HepG2 (cell line): ENCODE measurements around the gene ZNF75A. TPM values are rescaled to one million over a fixed set of nuclear protein-coding genes. Genes with fewer than 3 reads are reported as not detected.

Experiments used
- HNF1B ChIP-seq: sonication (generic); formaldehyde crosslinking; IDR thresholded peaks from 2 replicates; pipeline ENCODE4 v1.5.1; 2020; ENCODE audit warnings: mild to moderate bottlenecking, moderate library complexity, missing genetic modification reagents
- MAFF ChIP-seq: IDR thresholded peaks from 2 replicates; pipeline ENCODE4 v1.6.1; 2011; ENCODE audit warnings: low read depth, low read length, improper control_type of control experiment
- NAIF1 ChIP-seq: sonication (generic); formaldehyde crosslinking; IDR thresholded peaks from 2 replicates; pipeline ENCODE4 v1.5.0; 2020; ENCODE audit warnings: mild to moderate bottlenecking, missing genetic modification reagents, borderline replicate concordance
- TBX3 ChIP-seq: fragments of 450-650 bp; IDR thresholded peaks from 2 replicates; pipeline ENCODE4 v1.6.1; 2017; ENCODE audit warnings: antibody characterized with exemption, mild to moderate bottlenecking, inconsistent platforms, borderline replicate concordance
- TFAP4 ChIP-seq: sonication (generic); IDR thresholded peaks from 2 replicates; pipeline ENCODE4 v1.6.1; 2016; ENCODE audit warnings: low read depth, borderline replicate concordance
- ZNF614 ChIP-seq: IDR thresholded peaks from 2 replicates; pipeline ENCODE4 v1.6.1; 2018; ENCODE audit warnings: missing biosample characterization, missing genetic modification reagents, inconsistent platforms, borderline replicate concordance
- ZNF777 ChIP-seq: sonication (generic); formaldehyde crosslinking; IDR thresholded peaks from 2 replicates; pipeline ENCODE4 v1.4.0; 2020; ENCODE audit warnings: missing genetic modification reagents
- polyA plus RNA-seq, 8 experiments: library from polyadenylated mRNA; depleted of rRNA in 3 of 8; stranded (reverse) in 7 of 8; unstranded in 1 of 8; fragments of >200 nt; fragmentation: Illumina TruSeq in 4 of 8; extraction: Trizol in 4 of 8; gene quantifications; 2 replicates each; pipeline versions ENCODE4 v1.2.1 to v1.2.3, GENCODE V29; 2011 to 2016; ENCODE audit warnings: low read depth in 4 of 8, missing spikeins in 1 of 8, mixed read lengths in 1 of 8; ENCODE audit not compliant: insufficient read depth in 1 of 8
- total RNA-seq, 5 experiments: library from RNA; depleted of rRNA; stranded (reverse); fragments of >200 nt; fragmentation: Illumina TruSeq; extraction: Trizol; gene quantifications; 2 replicates each; pipeline ENCODE4 v1.2.3, GENCODE V29; 2016; ENCODE audit warnings: low read depth in 1 of 5
- TF ChIP-seq, protein P1 (sequence below): conservative IDR thresholded peaks from 2 replicates; pipeline ENCODE4 v1.6.1; 2018; ENCODE audit warnings: missing genetic modification reagents
- TF ChIP-seq, protein P2 (sequence below): sonication (generic); formaldehyde crosslinking; IDR thresholded peaks from 2 replicates; pipeline ENCODE4 v1.5.0; 2020; ENCODE audit warnings: mild to moderate bottlenecking, missing genetic modification reagents
- TF ChIP-seq, protein P3 (sequence below): sonication (generic); formaldehyde crosslinking; IDR thresholded peaks from 2 replicates; pipeline ENCODE4 v1.4.0; 2020; ENCODE audit warnings: missing genetic modification reagents
- TF ChIP-seq, protein P4 (sequence below): sonication (generic); formaldehyde crosslinking; IDR thresholded peaks from 2 replicates; pipeline ENCODE4 v1.4.0; 2020; ENCODE audit warnings: missing genetic modification reagents, borderline replicate concordance

Gene ZNF75A
- total and polyA plus RNA-seq, 2 of the 13 experiments (the other 11 are each of a cell fraction or from before 2014, with no cell fraction given), result 1.4 to 2.1 TPM

- TF ChIP-seq, protein P1, sequence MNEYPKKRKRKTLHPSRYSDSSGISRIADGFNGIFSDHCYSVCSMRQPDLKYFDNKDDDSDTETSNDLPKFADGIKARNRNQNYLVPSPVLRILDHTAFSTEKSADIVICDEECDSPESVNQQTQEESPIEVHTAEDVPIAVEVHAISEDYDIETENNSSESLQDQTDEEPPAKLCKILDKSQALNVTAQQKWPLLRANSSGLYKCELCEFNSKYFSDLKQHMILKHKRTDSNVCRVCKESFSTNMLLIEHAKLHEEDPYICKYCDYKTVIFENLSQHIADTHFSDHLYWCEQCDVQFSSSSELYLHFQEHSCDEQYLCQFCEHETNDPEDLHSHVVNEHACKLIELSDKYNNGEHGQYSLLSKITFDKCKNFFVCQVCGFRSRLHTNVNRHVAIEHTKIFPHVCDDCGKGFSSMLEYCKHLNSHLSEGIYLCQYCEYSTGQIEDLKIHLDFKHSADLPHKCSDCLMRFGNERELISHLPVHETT, result 0 out of 2 replicates have a peak, but pooled peaks have one; percentile 22
- TF ChIP-seq ZNF777 (CRISPR knock-in tag) (no peak), HNF1B (peak; percentile 26; the same call in 1 of the 2 replicates), TFAP4 (no peak), TBX3 (no peak), ZNF614 (CRISPR knock-in tag) (peak; percentile 26; the same call in 1 of the 2 replicates), MAFF (0 out of 2 replicates have a peak, but pooled peaks have one; percentile 6), NAIF1 (CRISPR knock-in tag) (0 out of 2 replicates have a peak, but pooled peaks have one; percentile 47)
- TF ChIP-seq, protein P2, sequence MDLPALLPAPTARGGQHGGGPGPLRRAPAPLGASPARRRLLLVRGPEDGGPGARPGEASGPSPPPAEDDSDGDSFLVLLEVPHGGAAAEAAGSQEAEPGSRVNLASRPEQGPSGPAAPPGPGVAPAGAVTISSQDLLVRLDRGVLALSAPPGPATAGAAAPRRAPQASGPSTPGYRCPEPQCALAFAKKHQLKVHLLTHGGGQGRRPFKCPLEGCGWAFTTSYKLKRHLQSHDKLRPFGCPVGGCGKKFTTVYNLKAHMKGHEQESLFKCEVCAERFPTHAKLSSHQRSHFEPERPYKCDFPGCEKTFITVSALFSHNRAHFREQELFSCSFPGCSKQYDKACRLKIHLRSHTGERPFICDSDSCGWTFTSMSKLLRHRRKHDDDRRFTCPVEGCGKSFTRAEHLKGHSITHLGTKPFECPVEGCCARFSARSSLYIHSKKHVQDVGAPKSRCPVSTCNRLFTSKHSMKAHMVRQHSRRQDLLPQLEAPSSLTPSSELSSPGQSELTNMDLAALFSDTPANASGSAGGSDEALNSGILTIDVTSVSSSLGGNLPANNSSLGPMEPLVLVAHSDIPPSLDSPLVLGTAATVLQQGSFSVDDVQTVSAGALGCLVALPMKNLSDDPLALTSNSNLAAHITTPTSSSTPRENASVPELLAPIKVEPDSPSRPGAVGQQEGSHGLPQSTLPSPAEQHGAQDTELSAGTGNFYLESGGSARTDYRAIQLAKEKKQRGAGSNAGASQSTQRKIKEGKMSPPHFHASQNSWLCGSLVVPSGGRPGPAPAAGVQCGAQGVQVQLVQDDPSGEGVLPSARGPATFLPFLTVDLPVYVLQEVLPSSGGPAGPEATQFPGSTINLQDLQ (CRISPR knock-in tag), result no peak
- TF ChIP-seq, protein P3, sequence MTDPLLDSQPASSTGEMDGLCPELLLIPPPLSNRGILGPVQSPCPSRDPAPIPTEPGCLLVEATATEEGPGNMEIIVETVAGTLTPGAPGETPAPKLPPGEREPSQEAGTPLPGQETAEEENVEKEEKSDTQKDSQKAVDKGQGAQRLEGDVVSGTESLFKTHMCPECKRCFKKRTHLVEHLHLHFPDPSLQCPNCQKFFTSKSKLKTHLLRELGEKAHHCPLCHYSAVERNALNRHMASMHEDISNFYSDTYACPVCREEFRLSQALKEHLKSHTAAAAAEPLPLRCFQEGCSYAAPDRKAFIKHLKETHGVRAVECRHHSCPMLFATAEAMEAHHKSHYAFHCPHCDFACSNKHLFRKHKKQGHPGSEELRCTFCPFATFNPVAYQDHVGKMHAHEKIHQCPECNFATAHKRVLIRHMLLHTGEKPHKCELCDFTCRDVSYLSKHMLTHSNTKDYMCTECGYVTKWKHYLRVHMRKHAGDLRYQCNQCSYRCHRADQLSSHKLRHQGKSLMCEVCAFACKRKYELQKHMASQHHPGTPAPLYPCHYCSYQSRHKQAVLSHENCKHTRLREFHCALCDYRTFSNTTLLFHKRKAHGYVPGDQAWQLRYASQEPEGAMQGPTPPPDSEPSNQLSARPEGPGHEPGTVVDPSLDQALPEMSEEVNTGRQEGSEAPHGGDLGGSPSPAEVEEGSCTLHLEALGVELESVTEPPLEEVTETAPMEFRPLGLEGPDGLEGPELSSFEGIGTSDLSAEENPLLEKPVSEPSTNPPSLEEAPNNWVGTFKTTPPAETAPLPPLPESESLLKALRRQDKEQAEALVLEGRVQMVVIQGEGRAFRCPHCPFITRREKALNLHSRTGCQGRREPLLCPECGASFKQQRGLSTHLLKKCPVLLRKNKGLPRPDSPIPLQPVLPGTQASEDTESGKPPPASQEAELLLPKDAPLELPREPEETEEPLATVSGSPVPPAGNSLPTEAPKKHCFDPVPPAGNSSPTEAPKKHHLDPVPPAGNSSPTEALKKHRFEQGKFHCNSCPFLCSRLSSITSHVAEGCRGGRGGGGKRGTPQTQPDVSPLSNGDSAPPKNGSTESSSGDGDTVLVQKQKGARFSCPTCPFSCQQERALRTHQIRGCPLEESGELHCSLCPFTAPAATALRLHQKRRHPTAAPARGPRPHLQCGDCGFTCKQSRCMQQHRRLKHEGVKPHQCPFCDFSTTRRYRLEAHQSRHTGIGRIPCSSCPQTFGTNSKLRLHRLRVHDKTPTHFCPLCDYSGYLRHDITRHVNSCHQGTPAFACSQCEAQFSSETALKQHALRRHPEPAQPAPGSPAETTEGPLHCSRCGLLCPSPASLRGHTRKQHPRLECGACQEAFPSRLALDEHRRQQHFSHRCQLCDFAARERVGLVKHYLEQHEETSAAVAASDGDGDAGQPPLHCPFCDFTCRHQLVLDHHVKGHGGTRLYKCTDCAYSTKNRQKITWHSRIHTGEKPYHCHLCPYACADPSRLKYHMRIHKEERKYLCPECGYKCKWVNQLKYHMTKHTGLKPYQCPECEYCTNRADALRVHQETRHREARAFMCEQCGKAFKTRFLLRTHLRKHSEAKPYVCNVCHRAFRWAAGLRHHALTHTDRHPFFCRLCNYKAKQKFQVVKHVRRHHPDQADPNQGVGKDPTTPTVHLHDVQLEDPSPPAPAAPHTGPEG (CRISPR knock-in tag), result 0 out of 2 replicates have a peak, but pooled peaks have one; percentile 32
- TF ChIP-seq, protein P4, sequence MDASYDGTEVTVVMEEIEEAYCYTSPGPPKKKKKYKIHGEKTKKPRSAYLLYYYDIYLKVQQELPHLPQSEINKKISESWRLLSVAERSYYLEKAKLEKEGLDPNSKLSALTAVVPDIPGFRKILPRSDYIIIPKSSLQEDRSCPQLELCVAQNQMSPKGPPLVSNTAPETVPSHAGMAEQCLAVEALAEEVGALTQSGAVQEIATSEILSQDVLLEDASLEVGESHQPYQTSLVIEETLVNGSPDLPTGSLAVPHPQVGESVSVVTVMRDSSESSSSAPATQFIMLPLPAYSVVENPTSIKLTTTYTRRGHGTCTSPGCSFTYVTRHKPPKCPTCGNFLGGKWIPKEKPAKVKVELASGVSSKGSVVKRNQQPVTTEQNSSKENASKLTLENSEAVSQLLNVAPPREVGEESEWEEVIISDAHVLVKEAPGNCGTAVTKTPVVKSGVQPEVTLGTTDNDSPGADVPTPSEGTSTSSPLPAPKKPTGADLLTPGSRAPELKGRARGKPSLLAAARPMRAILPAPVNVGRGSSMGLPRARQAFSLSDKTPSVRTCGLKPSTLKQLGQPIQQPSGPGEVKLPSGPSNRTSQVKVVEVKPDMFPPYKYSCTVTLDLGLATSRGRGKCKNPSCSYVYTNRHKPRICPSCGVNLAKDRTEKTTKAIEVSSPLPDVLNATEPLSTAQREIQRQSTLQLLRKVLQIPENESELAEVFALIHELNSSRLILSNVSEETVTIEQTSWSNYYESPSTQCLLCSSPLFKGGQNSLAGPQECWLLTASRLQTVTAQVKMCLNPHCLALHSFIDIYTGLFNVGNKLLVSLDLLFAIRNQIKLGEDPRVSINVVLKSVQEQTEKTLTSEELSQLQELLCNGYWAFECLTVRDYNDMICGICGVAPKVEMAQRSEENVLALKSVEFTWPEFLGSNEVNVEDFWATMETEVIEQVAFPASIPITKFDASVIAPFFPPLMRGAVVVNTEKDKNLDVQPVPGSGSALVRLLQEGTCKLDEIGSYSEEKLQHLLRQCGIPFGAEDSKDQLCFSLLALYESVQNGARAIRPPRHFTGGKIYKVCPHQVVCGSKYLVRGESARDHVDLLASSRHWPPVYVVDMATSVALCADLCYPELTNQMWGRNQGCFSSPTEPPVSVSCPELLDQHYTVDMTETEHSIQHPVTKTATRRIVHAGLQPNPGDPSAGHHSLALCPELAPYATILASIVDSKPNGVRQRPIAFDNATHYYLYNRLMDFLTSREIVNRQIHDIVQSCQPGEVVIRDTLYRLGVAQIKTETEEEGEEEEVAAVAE, result peak; percentile 93
Measured at GRCh38 chr16:3274490-3274889, 30.8 kb upstream of the ZNF75A start (continued).
